Adrenal gland (tissue), 12 donors: ENCODE data around the gene FAM83D. TPM values are rescaled to one million over a fixed set of nuclear protein-coding genes. Genes with fewer than 3 reads are reported as not detected.

Experiments used
- DNase-seq, 7 donors: peaks; one replicate each; pipeline ENCODE4 v3.0.0-alpha.2; 2019 to 2020
- H3K27ac ChIP-seq, 5 donors: fragments of 200-600 bp; sonication (generic) in 4 of 5; 1 replicate in 3 of 5; 2 replicates in 2 of 5; pipeline versions ENCODE4 v1.5.1 to v1.8.0; 2016 to 2020; ENCODE audit warnings: mild to moderate bottlenecking in 1 of 5
- H3K27me3 ChIP-seq: fragments of 200-600 bp; 2 replicates; pipeline ENCODE4 v1.8.0; 2021
- H3K36me3 ChIP-seq, 2 donors: fragments of 200-600 bp; replicated peaks in 1 of 2; 1 replicate in 1 of 2; 2 replicates in 1 of 2; pipeline versions ENCODE4 v1.5.1 to v1.8.0; 2018 to 2022
- H3K4me1 ChIP-seq, 2 donors: fragments of 200-600 bp; replicated peaks in 1 of 2; 1 replicate in 1 of 2; 2 replicates in 1 of 2; pipeline versions ENCODE4 v1.5.1 to v1.8.0; 2018 to 2021
- H3K4me3 ChIP-seq, 4 donors: fragments of 200-600 bp; sonication (generic) in 3 of 4; one replicate each; pipeline ENCODE4 v1.5.1; 2016 to 2018
- H3K9me3 ChIP-seq, 3 donors: fragments of 200-600 bp; sonication (generic) in 1 of 3; replicated peaks in 1 of 3; 1 replicate in 2 of 3; 2 replicates in 1 of 3; pipeline versions ENCODE4 v1.5.1 to v1.8.0; 2016 to 2021
- CTCF ChIP-seq, 6 experiments: fragments of 450-650 bp in 4 of 6; fragments of 200-600 bp in 2 of 6; sonication (generic) in 1 of 6; IDR thresholded peaks; 1 replicate in 5 of 6; 2 replicates in 1 of 6; pipeline versions ENCODE4 v1.5.1 to v1.8.0; 2016 to 2021; ENCODE audit warnings: antibody characterized with exemption in 6 of 6, mild to moderate bottlenecking in 2 of 6, moderate library complexity in 1 of 6
- POLR2A ChIP-seq, 2 donors: fragments of 450-650 bp; IDR thresholded peaks; one replicate each; pipeline ENCODE4 v1.6.1; 2017; ENCODE audit warnings: antibody characterized with exemption in 2 of 2, mild to moderate bottlenecking in 2 of 2, moderate library complexity in 1 of 2
- WGBS, 4 donors: extraction: QIAGEN DNeasy Blood & Tissue Kit in 2 of 4; methylation state at CpG; one replicate each; pipeline versions ENCODE4 v1.1.5 to v1.1.7; 2013 to 2017; 5-methylcytosine and 5-hydroxymethylcytosine counted together
- intact Hi-C, 2 donors: fragments of 100-400 bp; cut with DNase I; formaldehyde crosslinking; loops; one replicate each; pipeline versions ENCODE4 v1.14.1 to v1.15.0; 2022 to 2023
- polyA plus RNA-seq, 3 donors: library from polyadenylated mRNA; stranded (reverse); fragments of 200-250 nt in 2 of 3; fragments of 350-450 nt in 1 of 3; fragmentation: Illumina TruSeq in 1 of 3; extraction: RNeasy Lipid Tissue Mini Kit (QIAGEN cat#74804) in 1 of 3; gene quantifications; one replicate each; pipeline ENCODE4 v1.2.3, GENCODE V29; 2013 to 2014
- total RNA-seq, 9 donors: library from RNA; depleted of rRNA in 4 of 9; stranded (reverse); fragments of >200 nt in 4 of 9; fragments of 120-200 nt in 1 of 9; fragmentation: NEBNext Ultra II Directional in 1 of 9; extraction: Animal tissue kit (Norgen Biotek cat#: 25700) in 1 of 9; gene quantifications; one replicate each; pipeline versions ENCODE4 v1.1.0 to v1.2.4, GENCODE V29; 2013 to 2023
- donor health status: healthy with polysubstance abuse.
- donor health status: Bipolar disorder and iron deficiency.
- donor health status: DM: yes; HTN: yes; CAD: no.
- donor health status: DM: no; HTN: no; CAD: no.
- donor health status: DM: no; HTN: no; CAD: no.
- donor health status: DM: yes; HTN: yes; CAD: no.

FAM83D gene
- total and polyA plus RNA-seq, 12 donors: 0.14 to 4.5 (median 0.72) TPM; not detected in 1

GRCh38 chr20:38939686-38940085 lies 13.5 kb downstream of the FAM83D start:
- no peaks in the 10 kb centered on the region for H3K9me3 ChIP-seq
- no peak overlapping the region for H3K27ac ChIP-seq
- H3K4me1 ChIP-seq: no peaks in the 10 kb centered on the region
- intact Hi-C loops: no loop called here
- H3K4me3 ChIP-seq: no peak overlapping the region
- no peaks in the 10 kb centered on the region for H3K36me3 ChIP-seq
- no peaks in the 10 kb centered on the region for H3K27me3 ChIP-seq
- DNase-seq: no peak
- TF ChIP-seq POLR2A (IDR thresholded peaks at IDR 0.05): no peak
- TF ChIP-seq CTCF (IDR thresholded peaks at IDR 0.05): no peak
- 77 to 89% (median 85%) methylated on average over 2 of the region's 2 CpGs for WGBS, 4 donors

GRCh38 chr20:38940644-38941043 lies 14.4 kb downstream of the FAM83D start:
- Histone ChIP-seq H3K36me3 (no peaks in the 10 kb centered on the region), H3K27ac (no peak overlapping the region), H3K4me1 (no peaks in the 10 kb centered on the region), H3K9me3 (no peaks in the 10 kb centered on the region), H3K27me3 (no peaks in the 10 kb centered on the region), H3K4me3 (no peak overlapping the region)
- WGBS, 4 donors: 96 to 100% (median 98%) methylated on average over 5 of the region's 5 CpGs
- no peak for DNase-seq
- intact Hi-C loops: no loop called here
- no peak for TF ChIP-seq POLR2A (IDR thresholded peaks at IDR 0.05)
- no peak for TF ChIP-seq CTCF (IDR thresholded peaks at IDR 0.05)

DNA sequence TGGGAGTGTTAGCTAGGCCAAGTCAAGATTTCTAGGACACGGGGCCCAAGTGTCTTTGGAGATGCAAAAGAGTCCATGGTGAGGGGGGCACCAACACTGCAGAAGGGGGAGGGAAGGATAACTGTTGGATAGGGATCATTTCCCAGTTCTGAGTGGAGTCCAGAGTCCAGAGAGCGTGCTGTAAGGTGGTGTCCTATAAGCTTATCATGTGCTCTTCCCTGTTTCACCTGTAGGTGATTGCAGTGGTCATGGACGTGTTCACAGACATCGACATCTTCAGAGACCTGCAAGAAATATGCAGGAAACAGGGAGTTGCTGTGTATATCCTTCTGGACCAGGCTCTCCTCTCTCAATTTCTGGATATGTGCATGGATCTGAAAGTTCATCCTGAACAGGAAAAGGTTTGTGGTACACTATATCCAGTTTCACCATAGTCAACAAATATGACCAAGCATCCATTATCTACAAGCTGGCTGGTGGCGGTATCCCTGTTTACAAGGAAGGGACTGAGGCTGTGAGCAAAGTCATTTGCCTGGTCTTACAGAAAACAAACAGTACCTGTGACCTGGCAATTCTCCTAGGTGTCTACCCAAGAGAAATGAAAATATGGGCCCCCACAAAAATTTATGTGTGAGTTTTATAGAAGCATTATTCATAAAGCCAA lies 15.6 kb downstream of the FAM83D start:
- TF ChIP-seq POLR2A (IDR thresholded peaks at IDR 0.05) (no peak), CTCF (IDR thresholded peaks at IDR 0.05) (no peak)
- Histone ChIP-seq H3K4me1 (no peaks in the 10 kb centered on the region), H3K27me3 (no peaks in the 10 kb centered on the region), H3K27ac (no peak overlapping the region), H3K36me3 (no peaks in the 10 kb centered on the region), H3K9me3 (no peaks in the 10 kb centered on the region), H3K4me3 (no peak overlapping the region)
- 95 to 99% (median 98%) methylated on average over 5 of the region's 5 CpGs for WGBS, 4 donors
- intact Hi-C loops: no loop called here
- DNase-seq: no peak

GRCh38 chr20:38945012-38945411 lies 18.8 kb downstream of the FAM83D start:
- Histone ChIP-seq H3K36me3 (no peaks in the 10 kb centered on the region), H3K9me3 (no peaks in the 10 kb centered on the region), H3K27me3 (no peaks in the 10 kb centered on the region), H3K4me3 (no peak overlapping the region), H3K4me1 (no peaks in the 10 kb centered on the region), H3K27ac (no peak overlapping the region)
- no peak for TF ChIP-seq POLR2A (IDR thresholded peaks at IDR 0.05)
- TF ChIP-seq CTCF (IDR thresholded peaks at IDR 0.05): no peak
- no peak for DNase-seq
- WGBS, 4 donors: 80 to 96% (median 93%) methylated on average over 3 of the region's 3 CpGs
- intact Hi-C loops: no loop called here
